Measurements from ENCODE around the gene NUP62.

- TF ChIP-seq TCF12 (IDR thresholded peaks at IDR 0.05; ENCODE audit: low read depth) (no peak), REST (IDR thresholded peaks at IDR 0.05; ENCODE audit: low read depth) (no peak), MAX (IDR thresholded peaks at IDR 0.05) (no peak), EGR1 (IDR thresholded peaks at IDR 0.05) (no peak), CEBPB (IDR thresholded peaks at IDR 0.05) (no peak), NFIC (IDR thresholded peaks at IDR 0.05) (no peak), EP300 (IDR thresholded peaks at IDR 0.05; ENCODE audit: borderline replicate concordance) (no peak), YY1 (IDR thresholded peaks at IDR 0.05; ENCODE audit: low read depth) (no peak), RAD21 (IDR thresholded peaks at IDR 0.05; ENCODE audit: low read depth) (no peak), TAF1 (IDR thresholded peaks at IDR 0.05; ENCODE audit: low read depth) (no peak), FOXM1 (IDR thresholded peaks at IDR 0.05; ENCODE audit: borderline replicate concordance, low read depth) (no peak), CREB1 (IDR thresholded peaks at IDR 0.05; ENCODE audit: low read depth) (no peak), TEAD4 (IDR thresholded peaks at IDR 0.05) (no peak)
- TF ChIP-seq, protein P1, sequence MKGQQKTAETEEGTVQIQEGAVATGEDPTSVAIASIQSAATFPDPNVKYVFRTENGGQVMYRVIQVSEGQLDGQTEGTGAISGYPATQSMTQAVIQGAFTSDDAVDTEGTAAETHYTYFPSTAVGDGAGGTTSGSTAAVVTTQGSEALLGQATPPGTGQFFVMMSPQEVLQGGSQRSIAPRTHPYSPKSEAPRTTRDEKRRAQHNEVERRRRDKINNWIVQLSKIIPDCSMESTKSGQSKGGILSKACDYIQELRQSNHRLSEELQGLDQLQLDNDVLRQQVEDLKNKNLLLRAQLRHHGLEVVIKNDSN (IDR thresholded peaks at IDR 0.05): no peak
Measured at GRCh38 chr19:49892716-49893115, 36.6 kb downstream of the NUP62 start.

All from Ishikawa (cell line).